HepG2 (cell line): ENCODE results near the gene MPIG6B. TPM values are rescaled to one million over a fixed set of nuclear protein-coding genes. Genes with fewer than 3 reads are reported as not detected.

Experiments used
- AGO2 ChIP-seq: fragments of 200-400 bp; formaldehyde crosslinking; optimal IDR thresholded peaks from 2 replicates; pipeline ENCODE3; 2017; ENCODE audit warnings: mild to moderate bottlenecking, low read depth, low read length, moderate library complexity
- FOXP1 ChIP-seq, 2 experiments: fragments of 450-650 bp in 1 of 2; IDR thresholded peaks; 2 replicates each; pipeline ENCODE4 v1.6.1; 2017 to 2018; ENCODE audit warnings: antibody characterized with exemption in 1 of 2
- JUND ChIP-seq: sonication (generic); formaldehyde crosslinking; IDR thresholded peaks from 2 replicates; pipeline ENCODE4 v1.8.0; 2022; ENCODE audit warnings: mild to moderate bottlenecking, missing genetic modification reagents
- PAF1 ChIP-seq: IDR thresholded peaks from 2 replicates; pipeline ENCODE4 v1.6.1; 2016; ENCODE audit warnings: missing genetic modification reagents, missing compliant biosample characterization
- ZBTB7A ChIP-seq: sonication (generic); formaldehyde crosslinking; IDR thresholded peaks from 2 replicates; pipeline ENCODE4 v1.8.0; 2022; ENCODE audit warnings: mild to moderate bottlenecking, missing genetic modification reagents
- ZEB1 ChIP-seq: IDR thresholded peaks from 2 replicates; pipeline ENCODE4 v1.6.1; 2012; ENCODE audit warnings: mild to moderate bottlenecking, low read depth, inconsistent platforms; ENCODE audit not compliant: insufficient replicate concordance
- ZNF563 ChIP-seq: sonication (generic); formaldehyde crosslinking; IDR thresholded peaks from 2 replicates; pipeline ENCODE4 v1.8.0; 2022; ENCODE audit warnings: mild to moderate bottlenecking, moderate library complexity, missing genetic modification reagents
- ZNF672 ChIP-seq: sonication (generic); formaldehyde crosslinking; IDR thresholded peaks from 2 replicates; pipeline ENCODE4 v1.8.1; 2022; ENCODE audit warnings: missing genetic modification reagents
- ZNF737 ChIP-seq: sonication (generic); formaldehyde crosslinking; IDR thresholded peaks from 2 replicates; pipeline ENCODE4 v1.5.0; 2020; ENCODE audit warnings: missing genetic modification reagents, mild to moderate bottlenecking, borderline replicate concordance
- ZSCAN12 ChIP-seq: sonication (generic); formaldehyde crosslinking; IDR thresholded peaks from 2 replicates; pipeline ENCODE4 v1.9.0; 2021; ENCODE audit warnings: mild to moderate bottlenecking, missing genetic modification reagents
- ZSCAN22 ChIP-seq: sonication (generic); formaldehyde crosslinking; IDR thresholded peaks from 2 replicates; pipeline ENCODE4 v1.4.0; 2020; ENCODE audit warnings: mild to moderate bottlenecking, missing genetic modification reagents
- polyA plus RNA-seq, 8 experiments: library from polyadenylated mRNA; depleted of rRNA in 3 of 8; stranded (reverse) in 7 of 8; unstranded in 1 of 8; fragments of >200 nt; fragmentation: Illumina TruSeq in 4 of 8; extraction: Trizol in 4 of 8; gene quantifications; 2 replicates each; pipeline versions ENCODE4 v1.2.1 to v1.2.3, GENCODE V29; 2011 to 2016; ENCODE audit warnings: low read depth in 4 of 8, missing spikeins in 1 of 8, mixed read lengths in 1 of 8; ENCODE audit not compliant: insufficient read depth in 1 of 8
- total RNA-seq, 5 experiments: library from RNA; depleted of rRNA; stranded (reverse); fragments of >200 nt; fragmentation: Illumina TruSeq; extraction: Trizol; gene quantifications; 2 replicates each; pipeline ENCODE4 v1.2.3, GENCODE V29; 2016; ENCODE audit warnings: low read depth in 1 of 5
- TF ChIP-seq, protein P1 (sequence below): sonication (generic); formaldehyde crosslinking; IDR thresholded peaks from 2 replicates; pipeline ENCODE4 v1.8.1; 2023; ENCODE audit warnings: missing genetic modification reagents, inconsistent platforms, borderline replicate concordance
- TF ChIP-seq, protein P2 (sequence below): sonication (generic); formaldehyde crosslinking; conservative IDR thresholded peaks from 2 replicates; pipeline ENCODE4 v1.4.0; 2020; ENCODE audit warnings: missing genetic modification reagents
- TF ChIP-seq, protein P3 (sequence below): sonication (generic); formaldehyde crosslinking; conservative IDR thresholded peaks from 2 replicates; pipeline ENCODE4 v1.4.0; 2020; ENCODE audit warnings: missing genetic modification reagents
- TF ChIP-seq, protein P4 (sequence below): sonication (generic); formaldehyde crosslinking; conservative IDR thresholded peaks from 2 replicates; pipeline ENCODE4 v1.4.0; 2020; ENCODE audit warnings: mild to moderate bottlenecking, missing genetic modification reagents, moderate library complexity
- TF ChIP-seq, protein P5 (sequence below): IDR thresholded peaks from 2 replicates; pipeline ENCODE4 v1.4.0; 2020; ENCODE audit warnings: mild to moderate bottlenecking, missing genetic modification reagents

Gene MPIG6B
- total and polyA plus RNA-seq, 2 of the 13 experiments (the other 11 are each of a cell fraction or from before 2014, with no cell fraction given): not detected

DNA sequence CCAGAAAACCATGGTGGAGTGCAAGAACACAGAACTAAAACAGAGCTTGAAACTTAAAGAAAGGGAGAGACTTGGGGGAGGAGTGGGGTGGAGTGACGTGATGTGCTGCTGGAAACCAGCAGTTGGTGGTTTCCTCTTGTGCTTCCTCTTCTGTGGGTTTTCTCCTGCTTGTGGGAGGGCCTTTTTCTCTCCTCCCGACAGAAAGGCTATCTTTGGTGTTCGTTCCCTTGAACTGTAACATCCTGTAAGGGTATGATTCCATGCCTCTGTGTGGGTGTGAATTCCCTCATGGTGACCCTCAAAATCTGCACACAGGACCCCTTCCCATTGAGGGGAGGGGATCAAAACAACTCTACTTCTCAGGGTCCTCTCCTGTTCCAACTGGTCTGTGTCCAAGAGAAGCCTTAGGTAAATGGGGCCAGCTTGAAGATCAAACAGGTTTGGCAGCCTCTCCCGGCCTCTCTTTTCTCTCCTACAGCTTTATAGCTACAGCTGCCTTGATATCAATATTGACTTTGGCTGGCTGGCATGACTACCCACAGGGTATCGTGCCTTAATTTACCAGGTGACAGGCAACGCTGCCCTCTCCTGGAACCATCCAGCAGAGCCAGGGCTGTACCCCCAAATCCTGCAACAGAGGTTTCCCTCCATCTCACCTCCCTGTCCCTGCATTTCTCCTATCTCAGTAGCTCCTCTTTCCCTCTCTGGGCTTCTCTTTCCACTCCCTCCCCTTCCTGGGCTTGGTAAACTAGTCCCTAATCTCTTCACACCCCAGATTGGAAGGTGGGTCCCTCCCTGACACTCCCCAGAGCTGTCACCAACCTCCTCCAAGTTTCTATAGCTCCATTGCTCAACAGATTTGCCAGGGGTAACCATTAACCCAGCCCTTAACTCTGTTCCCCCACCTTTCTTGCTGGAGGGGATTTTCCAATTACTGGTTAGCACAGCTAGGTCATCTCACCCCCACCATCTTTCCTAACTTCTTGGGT is 15.1 kb downstream of the MPIG6B start (continued):
- TF ChIP-seq ZBTB7A (peak; percentile 8; the same call in 1 of the 2 replicates), ZNF737 (no peak), JUND (CRISPR knock-in tag) (no peak), ZSCAN22 (no peak), ZNF672 (CRISPR knock-in tag) (no peak; the same call in 1 of the 2 replicates), ZSCAN12 (no peak), PAF1 (CRISPR knock-in tag) (no peak), AGO2 (no peak), ZNF563 (CRISPR knock-in tag) (no peak), ZEB1 (no peak), FOXP1 (IDR thresholded peaks at IDR 0.05) (no peak; the same call in 1 of the 2 replicates), FOXP1 (CRISPR knock-in tag; IDR thresholded peaks at IDR 0.05) (peak; percentile 95)
- TF ChIP-seq, protein P1, sequence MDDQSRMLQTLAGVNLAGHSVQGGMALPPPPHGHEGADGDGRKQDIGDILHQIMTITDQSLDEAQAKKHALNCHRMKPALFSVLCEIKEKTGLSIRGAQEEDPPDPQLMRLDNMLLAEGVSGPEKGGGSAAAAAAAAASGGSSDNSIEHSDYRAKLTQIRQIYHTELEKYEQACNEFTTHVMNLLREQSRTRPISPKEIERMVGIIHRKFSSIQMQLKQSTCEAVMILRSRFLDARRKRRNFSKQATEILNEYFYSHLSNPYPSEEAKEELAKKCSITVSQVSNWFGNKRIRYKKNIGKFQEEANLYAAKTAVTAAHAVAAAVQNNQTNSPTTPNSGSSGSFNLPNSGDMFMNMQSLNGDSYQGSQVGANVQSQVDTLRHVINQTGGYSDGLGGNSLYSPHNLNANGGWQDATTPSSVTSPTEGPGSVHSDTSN: no peak
- TF ChIP-seq, protein P2, sequence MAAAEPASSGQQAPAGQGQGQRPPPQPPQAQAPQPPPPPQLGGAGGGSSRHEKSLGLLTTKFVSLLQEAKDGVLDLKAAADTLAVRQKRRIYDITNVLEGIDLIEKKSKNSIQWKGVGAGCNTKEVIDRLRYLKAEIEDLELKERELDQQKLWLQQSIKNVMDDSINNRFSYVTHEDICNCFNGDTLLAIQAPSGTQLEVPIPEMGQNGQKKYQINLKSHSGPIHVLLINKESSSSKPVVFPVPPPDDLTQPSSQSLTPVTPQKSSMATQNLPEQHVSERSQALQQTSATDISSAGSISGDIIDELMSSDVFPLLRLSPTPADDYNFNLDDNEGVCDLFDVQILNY: no peak
- TF ChIP-seq, protein P3, sequence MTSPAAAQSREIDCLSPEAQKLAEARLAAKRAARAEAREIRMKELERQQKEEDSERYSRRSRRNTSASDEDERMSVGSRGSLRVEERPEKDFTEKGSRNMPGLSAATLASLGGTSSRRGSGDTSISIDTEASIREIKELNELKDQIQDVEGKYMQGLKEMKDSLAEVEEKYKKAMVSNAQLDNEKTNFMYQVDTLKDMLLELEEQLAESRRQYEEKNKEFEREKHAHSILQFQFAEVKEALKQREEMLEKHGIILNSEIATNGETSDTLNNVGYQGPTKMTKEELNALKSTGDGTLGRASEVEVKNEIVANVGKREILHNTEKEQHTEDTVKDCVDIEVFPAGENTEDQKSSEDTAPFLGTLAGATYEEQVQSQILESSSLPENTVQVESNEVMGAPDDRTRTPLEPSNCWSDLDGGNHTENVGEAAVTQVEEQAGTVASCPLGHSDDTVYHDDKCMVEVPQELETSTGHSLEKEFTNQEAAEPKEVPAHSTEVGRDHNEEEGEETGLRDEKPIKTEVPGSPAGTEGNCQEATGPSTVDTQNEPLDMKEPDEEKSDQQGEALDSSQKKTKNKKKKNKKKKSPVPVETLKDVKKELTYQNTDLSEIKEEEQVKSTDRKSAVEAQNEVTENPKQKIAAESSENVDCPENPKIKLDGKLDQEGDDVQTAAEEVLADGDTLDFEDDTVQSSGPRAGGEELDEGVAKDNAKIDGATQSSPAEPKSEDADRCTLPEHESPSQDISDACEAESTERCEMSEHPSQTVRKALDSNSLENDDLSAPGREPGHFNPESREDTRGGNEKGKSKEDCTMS (CRISPR knock-in tag): no peak
- TF ChIP-seq, protein P4, sequence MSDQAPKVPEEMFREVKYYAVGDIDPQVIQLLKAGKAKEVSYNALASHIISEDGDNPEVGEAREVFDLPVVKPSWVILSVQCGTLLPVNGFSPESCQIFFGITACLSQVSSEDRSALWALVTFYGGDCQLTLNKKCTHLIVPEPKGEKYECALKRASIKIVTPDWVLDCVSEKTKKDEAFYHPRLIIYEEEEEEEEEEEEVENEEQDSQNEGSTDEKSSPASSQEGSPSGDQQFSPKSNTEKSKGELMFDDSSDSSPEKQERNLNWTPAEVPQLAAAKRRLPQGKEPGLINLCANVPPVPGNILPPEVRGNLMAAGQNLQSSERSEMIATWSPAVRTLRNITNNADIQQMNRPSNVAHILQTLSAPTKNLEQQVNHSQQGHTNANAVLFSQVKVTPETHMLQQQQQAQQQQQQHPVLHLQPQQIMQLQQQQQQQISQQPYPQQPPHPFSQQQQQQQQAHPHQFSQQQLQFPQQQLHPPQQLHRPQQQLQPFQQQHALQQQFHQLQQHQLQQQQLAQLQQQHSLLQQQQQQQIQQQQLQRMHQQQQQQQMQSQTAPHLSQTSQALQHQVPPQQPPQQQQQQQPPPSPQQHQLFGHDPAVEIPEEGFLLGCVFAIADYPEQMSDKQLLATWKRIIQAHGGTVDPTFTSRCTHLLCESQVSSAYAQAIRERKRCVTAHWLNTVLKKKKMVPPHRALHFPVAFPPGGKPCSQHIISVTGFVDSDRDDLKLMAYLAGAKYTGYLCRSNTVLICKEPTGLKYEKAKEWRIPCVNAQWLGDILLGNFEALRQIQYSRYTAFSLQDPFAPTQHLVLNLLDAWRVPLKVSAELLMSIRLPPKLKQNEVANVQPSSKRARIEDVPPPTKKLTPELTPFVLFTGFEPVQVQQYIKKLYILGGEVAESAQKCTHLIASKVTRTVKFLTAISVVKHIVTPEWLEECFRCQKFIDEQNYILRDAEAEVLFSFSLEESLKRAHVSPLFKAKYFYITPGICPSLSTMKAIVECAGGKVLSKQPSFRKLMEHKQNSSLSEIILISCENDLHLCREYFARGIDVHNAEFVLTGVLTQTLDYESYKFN (CRISPR knock-in tag): peak; percentile 93
- TF ChIP-seq, protein P5, sequence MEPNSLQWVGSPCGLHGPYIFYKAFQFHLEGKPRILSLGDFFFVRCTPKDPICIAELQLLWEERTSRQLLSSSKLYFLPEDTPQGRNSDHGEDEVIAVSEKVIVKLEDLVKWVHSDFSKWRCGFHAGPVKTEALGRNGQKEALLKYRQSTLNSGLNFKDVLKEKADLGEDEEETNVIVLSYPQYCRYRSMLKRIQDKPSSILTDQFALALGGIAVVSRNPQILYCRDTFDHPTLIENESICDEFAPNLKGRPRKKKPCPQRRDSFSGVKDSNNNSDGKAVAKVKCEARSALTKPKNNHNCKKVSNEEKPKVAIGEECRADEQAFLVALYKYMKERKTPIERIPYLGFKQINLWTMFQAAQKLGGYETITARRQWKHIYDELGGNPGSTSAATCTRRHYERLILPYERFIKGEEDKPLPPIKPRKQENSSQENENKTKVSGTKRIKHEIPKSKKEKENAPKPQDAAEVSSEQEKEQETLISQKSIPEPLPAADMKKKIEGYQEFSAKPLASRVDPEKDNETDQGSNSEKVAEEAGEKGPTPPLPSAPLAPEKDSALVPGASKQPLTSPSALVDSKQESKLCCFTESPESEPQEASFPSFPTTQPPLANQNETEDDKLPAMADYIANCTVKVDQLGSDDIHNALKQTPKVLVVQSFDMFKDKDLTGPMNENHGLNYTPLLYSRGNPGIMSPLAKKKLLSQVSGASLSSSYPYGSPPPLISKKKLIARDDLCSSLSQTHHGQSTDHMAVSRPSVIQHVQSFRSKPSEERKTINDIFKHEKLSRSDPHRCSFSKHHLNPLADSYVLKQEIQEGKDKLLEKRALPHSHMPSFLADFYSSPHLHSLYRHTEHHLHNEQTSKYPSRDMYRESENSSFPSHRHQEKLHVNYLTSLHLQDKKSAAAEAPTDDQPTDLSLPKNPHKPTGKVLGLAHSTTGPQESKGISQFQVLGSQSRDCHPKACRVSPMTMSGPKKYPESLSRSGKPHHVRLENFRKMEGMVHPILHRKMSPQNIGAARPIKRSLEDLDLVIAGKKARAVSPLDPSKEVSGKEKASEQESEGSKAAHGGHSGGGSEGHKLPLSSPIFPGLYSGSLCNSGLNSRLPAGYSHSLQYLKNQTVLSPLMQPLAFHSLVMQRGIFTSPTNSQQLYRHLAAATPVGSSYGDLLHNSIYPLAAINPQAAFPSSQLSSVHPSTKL: peak; percentile 87
